ENCODE results near the gene LTC4S.
A peak's percentile ranks its signal among the peaks of the same experiment; 100 is the strongest.

LTC4S gene

DNA sequence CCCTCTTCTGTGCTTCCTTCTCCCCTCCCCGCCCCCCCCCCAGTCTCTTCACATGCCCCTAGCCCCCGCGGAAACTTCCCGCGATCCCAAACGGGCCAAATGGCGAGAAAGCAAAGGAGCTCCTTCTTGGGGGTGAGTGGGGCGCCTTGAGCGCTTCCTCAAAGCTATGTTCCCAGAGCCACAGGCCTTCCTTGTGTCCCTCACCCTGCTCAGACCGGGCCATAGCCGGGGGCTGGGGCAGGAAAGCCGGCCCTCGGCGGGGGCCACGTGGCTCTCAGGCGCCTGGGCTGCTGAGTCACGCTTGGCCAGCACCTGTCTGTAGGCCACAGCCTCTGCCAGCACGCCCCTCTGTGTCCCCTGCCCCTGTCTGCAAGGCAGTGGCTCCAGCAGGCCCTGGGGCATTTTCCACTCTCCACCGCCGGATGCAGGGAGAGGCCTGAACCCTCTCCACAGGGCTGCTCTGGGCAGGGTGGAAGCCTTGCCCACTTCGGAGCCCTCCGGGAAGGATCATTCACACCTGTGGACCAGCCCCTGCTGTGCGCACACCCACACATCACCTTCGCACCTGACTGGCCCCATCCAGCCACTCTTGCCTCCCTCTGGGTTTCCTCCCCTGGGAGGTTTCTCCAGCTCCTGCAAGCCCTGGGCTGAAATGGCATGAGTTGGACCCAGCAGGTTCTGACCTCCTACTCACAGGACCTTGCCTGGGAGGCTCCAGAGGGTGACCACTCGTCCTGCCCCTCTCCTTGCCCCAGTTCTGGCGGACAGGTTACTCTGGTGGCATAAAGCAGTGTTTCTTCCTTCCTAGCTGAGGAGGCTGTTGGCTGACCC lies 25.7 kb downstream of the LTC4S start:
- H3K4me3 ChIP-seq (ENCODE audit: low read length): no peak overlapping the region
- peaks cover 31% of the 10 kb centered on the region for H3K4me1 ChIP-seq (ENCODE audit: low read length)
- TF ChIP-seq EZH2 (optimal IDR thresholded peaks at IDR 0.05; ENCODE audit: low read depth, low read length) (no peak), EZH2phosphoT487 (IDR thresholded peaks at IDR 0.05; ENCODE audit: low read length) (no peak)
- TF ChIP-seq, protein P1, sequence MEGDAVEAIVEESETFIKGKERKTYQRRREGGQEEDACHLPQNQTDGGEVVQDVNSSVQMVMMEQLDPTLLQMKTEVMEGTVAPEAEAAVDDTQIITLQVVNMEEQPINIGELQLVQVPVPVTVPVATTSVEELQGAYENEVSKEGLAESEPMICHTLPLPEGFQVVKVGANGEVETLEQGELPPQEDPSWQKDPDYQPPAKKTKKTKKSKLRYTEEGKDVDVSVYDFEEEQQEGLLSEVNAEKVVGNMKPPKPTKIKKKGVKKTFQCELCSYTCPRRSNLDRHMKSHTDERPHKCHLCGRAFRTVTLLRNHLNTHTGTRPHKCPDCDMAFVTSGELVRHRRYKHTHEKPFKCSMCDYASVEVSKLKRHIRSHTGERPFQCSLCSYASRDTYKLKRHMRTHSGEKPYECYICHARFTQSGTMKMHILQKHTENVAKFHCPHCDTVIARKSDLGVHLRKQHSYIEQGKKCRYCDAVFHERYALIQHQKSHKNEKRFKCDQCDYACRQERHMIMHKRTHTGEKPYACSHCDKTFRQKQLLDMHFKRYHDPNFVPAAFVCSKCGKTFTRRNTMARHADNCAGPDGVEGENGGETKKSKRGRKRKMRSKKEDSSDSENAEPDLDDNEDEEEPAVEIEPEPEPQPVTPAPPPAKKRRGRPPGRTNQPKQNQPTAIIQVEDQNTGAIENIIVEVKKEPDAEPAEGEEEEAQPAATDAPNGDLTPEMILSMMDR (IDR thresholded peaks at IDR 0.05; ENCODE audit: low read length): no peak

DNA sequence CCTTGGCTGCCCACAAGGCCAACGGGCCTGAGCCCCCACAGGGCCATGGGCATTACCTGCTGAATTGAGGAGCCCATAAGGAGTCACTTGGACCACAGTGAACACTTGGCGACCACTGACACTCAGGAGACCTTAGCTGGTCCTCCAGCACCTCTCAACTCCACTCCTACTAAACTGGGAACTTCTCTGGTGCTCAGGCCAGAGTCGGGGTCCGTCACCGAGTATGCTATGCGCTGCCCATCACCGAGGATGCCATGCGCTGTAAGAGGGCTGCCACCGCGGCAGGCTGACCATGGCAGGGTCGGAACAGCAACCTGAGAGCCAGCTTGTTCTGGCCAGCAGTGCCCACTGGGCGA lies 26.3 kb downstream of the LTC4S start:
- peak overlapping the region; percentile 96 for H3K4me3 ChIP-seq (ENCODE audit: low read length)
- peaks cover 59% of the 10 kb centered on the region for H3K79me2 ChIP-seq (ENCODE audit: low read length)
- peaks cover 31% of the 10 kb centered on the region for H3K4me1 ChIP-seq (ENCODE audit: low read length)
- H3K27ac ChIP-seq (ENCODE audit: low read length): peak overlapping the region; percentile 98
- peak overlapping the region; percentile 60; the same call in 1 of the 2 replicates for H2AFZ ChIP-seq (ENCODE audit: low read length)
- TF ChIP-seq, protein P1 (IDR thresholded peaks at IDR 0.05; ENCODE audit: low read length): no peak
- TF ChIP-seq EZH2phosphoT487 (IDR thresholded peaks at IDR 0.05; ENCODE audit: low read length) (no peak), EZH2 (optimal IDR thresholded peaks at IDR 0.05; ENCODE audit: low read depth, low read length) (no peak)
- H3F3A ChIP-seq (ENCODE audit: insufficient read depth, low read length): peaks cover 29% of the 10 kb centered on the region
- H3K4me2 ChIP-seq (ENCODE audit: low read depth, low read length): peak overlapping the region; percentile 96
- H4K20me1 ChIP-seq (ENCODE audit: insufficient read depth, low read length): peaks cover 25% of the 10 kb centered on the region
- no peaks in the 10 kb centered on the region for H3K27me3 ChIP-seq (replicated peaks; ENCODE audit: insufficient read depth, low read length)
- DNase-seq: no peak
- H3K9me3 ChIP-seq (replicated peaks; ENCODE audit: insufficient read depth, low read length): no peaks in the 10 kb centered on the region
- peaks cover 9% of the 10 kb centered on the region; the same call in 1 of the 2 replicates for H3K36me3 ChIP-seq (replicated peaks; ENCODE audit: insufficient read depth, low read length)
- peak overlapping the region; percentile 100 for H3K9ac ChIP-seq (ENCODE audit: low read length)
- no peaks in the 10 kb centered on the region for H3K9me2 ChIP-seq (replicated peaks; ENCODE audit: insufficient read depth, low read length)

More for the DNA sequence above, 25.7 kb downstream of the LTC4S start:
- Histone ChIP-seq H3K27ac (ENCODE audit: low read length) (peak overlapping the region; percentile 98), H2AFZ (ENCODE audit: low read length) (0 out of 2 replicates have a peak overlapping the region, but pooled peaks have one; percentile 9), H4K20me1 (ENCODE audit: insufficient read depth, low read length) (peaks cover 20% of the 10 kb centered on the region), H3K9me2 (replicated peaks; ENCODE audit: insufficient read depth, low read length) (no peaks in the 10 kb centered on the region), H3K27me3 (replicated peaks; ENCODE audit: insufficient read depth, low read length) (no peaks in the 10 kb centered on the region), H3F3A (ENCODE audit: insufficient read depth, low read length) (peaks cover 29% of the 10 kb centered on the region), H3K9me3 (replicated peaks; ENCODE audit: insufficient read depth, low read length) (no peaks in the 10 kb centered on the region), H3K36me3 (replicated peaks; ENCODE audit: insufficient read depth, low read length) (peaks cover 9% of the 10 kb centered on the region; the same call in 1 of the 2 replicates), H3K79me2 (ENCODE audit: low read length) (peaks cover 53% of the 10 kb centered on the region), H3K4me2 (ENCODE audit: low read depth, low read length) (peak overlapping the region; percentile 96), H3K9ac (ENCODE audit: low read length) (peak overlapping the region; percentile 49)
- DNase-seq: peak; percentile 39

DNA sequence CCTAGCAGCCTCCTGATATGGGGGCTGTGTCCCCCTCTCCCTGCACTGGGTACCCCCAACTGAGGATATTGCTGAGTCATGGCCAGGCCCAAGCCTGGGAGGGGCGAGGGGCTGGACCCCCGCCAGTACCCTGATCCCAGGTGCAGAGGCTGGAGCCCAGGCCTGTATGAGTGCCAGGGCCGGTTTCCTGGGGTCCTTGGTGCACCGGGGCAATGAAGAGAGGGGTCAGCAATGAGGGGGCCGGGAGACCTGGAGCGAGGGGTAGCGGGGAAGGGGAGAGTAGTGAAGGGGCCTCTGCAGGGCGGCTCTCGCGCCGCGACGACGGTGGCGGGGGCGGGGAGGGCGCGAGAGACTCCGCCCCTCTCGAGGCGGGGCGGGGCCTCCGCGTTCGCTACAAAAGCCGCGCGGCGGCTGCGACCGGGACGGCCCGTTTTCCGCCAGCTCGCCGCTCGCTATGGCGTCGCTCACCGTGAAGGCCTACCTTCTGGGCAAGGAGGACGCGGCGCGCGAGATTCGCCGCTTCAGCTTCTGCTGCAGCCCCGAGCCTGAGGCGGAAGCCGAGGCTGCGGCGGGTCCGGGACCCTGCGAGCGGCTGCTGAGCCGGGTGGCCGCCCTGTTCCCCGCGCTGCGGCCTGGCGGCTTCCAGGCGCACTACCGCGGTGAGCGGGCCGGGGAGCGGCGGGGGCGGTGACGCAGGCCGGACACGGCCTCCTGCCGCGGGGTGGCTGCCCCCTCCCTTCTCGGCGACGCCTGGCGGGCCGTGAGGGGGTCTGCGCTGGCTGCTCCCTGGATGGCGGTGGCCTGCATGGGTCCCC lies 26.9 kb downstream of the LTC4S start, which contains the start of gene SQSTM1:
SQSTM1 (plus strand) TSS at position 423 of the 815 bp plus-strand sequence; CDS start at position 455, 32 bp downstream.
- Histone ChIP-seq H3K36me3 (replicated peaks; ENCODE audit: insufficient read depth, low read length) (peaks cover 15% of the 10 kb centered on the region), H3K9ac (ENCODE audit: low read length) (peak within 1 kb of the TSS; percentile 100), H3F3A (ENCODE audit: insufficient read depth, low read length) (peaks cover 32% of the 10 kb centered on the region), H4K20me1 (ENCODE audit: insufficient read depth, low read length) (peaks cover 26% of the 10 kb centered on the region), H3K79me2 (ENCODE audit: low read length) (peaks cover 65% of the 10 kb centered on the region), H3K4me1 (ENCODE audit: low read length) (peaks cover 31% of the 10 kb centered on the region), H3K4me3 (ENCODE audit: low read length) (peak within 1 kb of the TSS; percentile 96), H3K4me2 (ENCODE audit: low read depth, low read length) (peak within 1 kb of the TSS; percentile 96), H3K27ac (ENCODE audit: low read length) (peak within 1 kb of the TSS; percentile 98), H3K27me3 (replicated peaks; ENCODE audit: insufficient read depth, low read length) (no peaks in the 10 kb centered on the region), H2AFZ (ENCODE audit: low read length) (peak within 1 kb of the TSS; percentile 60; the same call in 1 of the 2 replicates), H3K9me2 (replicated peaks; ENCODE audit: insufficient read depth, low read length) (no peaks in the 10 kb centered on the region), H3K9me3 (replicated peaks; ENCODE audit: insufficient read depth, low read length) (no peaks in the 10 kb centered on the region)
- TF ChIP-seq, protein P1 (IDR thresholded peaks at IDR 0.05; ENCODE audit: low read length): no peak
- no peak for TF ChIP-seq EZH2phosphoT487 (IDR thresholded peaks at IDR 0.05; ENCODE audit: low read length)
- no peak for TF ChIP-seq EZH2 (optimal IDR thresholded peaks at IDR 0.05; ENCODE audit: low read depth, low read length)
- DNase-seq: peak; percentile 82

Measured in MM.1S (cell line).